GM12892 (cell line): Measurements from ENCODE around the gene CPNE4.

Source experiments
- DNase-seq: peaks from one replicate; pipeline ENCODE4 v3.0.0; 2011; ENCODE audit not compliant: insufficient read length
- FAIRE-seq: peaks from 2 replicates; lab custom pipeline; 2011; peaks lifted over from hg19 to GRCh38; lab: Jason Lieb, UNC
- POLR2A ChIP-seq: IDR thresholded peaks from 2 replicates; pipeline ENCODE4 v1.6.1; 2011; ENCODE audit warnings: low read depth, low read length, control low read depth
- POLR2AphosphoS5 ChIP-seq: IDR thresholded peaks from 2 replicates; pipeline ENCODE4 v1.6.1; 2011; ENCODE audit warnings: low read depth, low read length, control low read depth
- TAF1 ChIP-seq: IDR thresholded peaks from 2 replicates; pipeline ENCODE4 v1.6.1; 2011; ENCODE audit warnings: low read depth, mild to moderate bottlenecking, control low read depth, low read length, borderline replicate concordance

The CPNE4 gene

DNA sequence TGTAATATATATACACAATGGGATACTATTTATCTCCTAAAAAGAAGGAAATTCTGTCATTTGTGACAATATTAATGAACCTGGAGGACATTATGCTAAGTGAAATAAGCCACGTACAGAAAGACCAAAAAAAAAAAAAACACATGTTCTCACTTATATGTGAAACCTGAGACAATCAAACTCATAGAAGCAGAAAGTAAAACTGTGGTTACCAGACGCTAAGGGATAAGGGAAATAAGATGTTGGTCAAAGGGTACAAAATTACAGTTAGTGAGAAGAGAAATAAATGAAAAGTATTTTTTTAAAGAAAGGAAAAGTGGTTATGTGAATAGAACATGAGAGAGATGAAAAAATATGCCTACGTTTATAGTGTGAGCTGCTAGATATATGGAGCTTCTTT lies 101.1 kb downstream of the CPNE4 start:
- FAIRE-seq (no peak), DNase-seq (no peak)
- TF ChIP-seq TAF1 = no peak

GRCh38 chr3:131928593-131928992 lies 106.2 kb downstream of the CPNE4 start:
- DNase-seq (no peak), FAIRE-seq (no peak)
- TF ChIP-seq POLR2A (no peak), POLR2AphosphoS5 (no peak), TAF1 (no peak)

DNA sequence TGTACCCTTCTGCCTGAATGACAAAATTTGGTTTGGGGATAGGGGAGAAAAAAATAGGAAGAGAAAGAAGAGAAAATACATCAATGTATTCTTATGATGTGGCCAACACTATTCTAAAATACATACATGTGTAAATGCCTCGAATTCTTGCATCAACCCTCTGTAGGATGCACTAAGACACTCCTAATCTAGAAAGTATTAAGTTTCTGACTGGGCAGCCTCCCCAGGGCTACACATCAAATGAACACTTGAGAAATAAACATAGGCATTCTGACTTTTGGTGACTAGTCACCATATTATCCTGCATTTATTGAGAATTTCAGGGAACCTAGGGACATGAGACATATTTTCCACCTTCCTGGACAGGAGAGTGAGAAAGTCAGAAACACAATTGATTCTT lies 109.2 kb downstream of the CPNE4 start:
- TF ChIP-seq TAF1 = no peak
- TF ChIP-seq POLR2A = no peak
- TF ChIP-seq POLR2AphosphoS5 = no peak
- FAIRE-seq (no peak), DNase-seq (no peak)

DNA sequence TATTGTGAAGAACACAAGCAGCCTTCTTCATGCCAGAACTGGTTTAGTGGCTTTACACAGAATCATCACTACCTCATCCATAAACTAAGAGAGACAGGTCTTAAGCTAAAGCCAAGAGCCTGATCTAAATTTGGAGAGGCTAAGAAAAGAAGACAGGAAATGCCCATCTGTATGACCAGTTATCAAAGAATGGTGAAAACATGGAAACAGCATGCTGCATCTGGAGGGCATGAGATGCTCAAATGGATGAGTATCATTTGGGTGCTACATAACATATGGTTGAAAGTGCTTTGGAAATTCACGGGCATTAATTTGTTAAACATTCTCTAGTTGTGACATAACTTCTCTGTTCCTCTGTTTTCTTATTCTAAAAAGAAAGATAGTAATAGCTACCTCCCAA lies 112.5 kb downstream of the CPNE4 start:
- DNase-seq (no peak), FAIRE-seq (no peak)
- TF ChIP-seq TAF1 = no peak
- TF ChIP-seq POLR2A = no peak
- no peak for TF ChIP-seq POLR2AphosphoS5

DNA sequence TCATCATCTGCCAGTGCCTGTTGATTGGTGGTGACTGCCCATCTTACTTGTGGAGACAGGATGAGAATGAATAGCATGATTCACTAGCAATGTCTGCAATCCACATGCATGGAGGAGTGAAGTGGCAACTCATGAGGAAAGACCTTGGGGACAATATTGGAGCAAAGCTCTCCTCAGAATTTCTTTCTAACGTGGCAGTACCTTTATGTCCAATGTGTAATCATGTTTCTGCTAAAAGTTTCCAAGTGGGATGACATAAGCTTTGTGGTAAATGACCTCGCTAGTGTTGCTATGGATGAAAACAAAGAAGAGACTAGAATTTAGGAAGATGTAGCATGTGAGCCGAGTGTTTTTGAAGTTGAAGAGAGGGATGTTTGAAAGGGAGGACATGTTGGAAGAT lies 117.8 kb downstream of the CPNE4 start:
- FAIRE-seq = no peak
- no peak for DNase-seq

GRCh38 chr3:131914090-131914691 lies 120.6 kb downstream of the CPNE4 start:
- no peak for DNase-seq
- no peak for TF ChIP-seq POLR2AphosphoS5
- TF ChIP-seq POLR2A = no peak
- no peak for TF ChIP-seq TAF1
- no peak for FAIRE-seq

More for the DNA sequence above, 117.8 kb downstream of the CPNE4 start:
- TF ChIP-seq TAF1 (no peak), POLR2A (no peak), POLR2AphosphoS5 (no peak)

GRCh38 chr3:131912255-131912654 lies 122.6 kb downstream of the CPNE4 start:
- no peak for FAIRE-seq
- no peak for DNase-seq
- no peak for TF ChIP-seq POLR2AphosphoS5
- no peak for TF ChIP-seq TAF1
- TF ChIP-seq POLR2A = no peak

GRCh38 chr3:131907796-131908195 lies 127.0 kb downstream of the CPNE4 start:
- FAIRE-seq (no peak), DNase-seq (no peak)

DNA sequence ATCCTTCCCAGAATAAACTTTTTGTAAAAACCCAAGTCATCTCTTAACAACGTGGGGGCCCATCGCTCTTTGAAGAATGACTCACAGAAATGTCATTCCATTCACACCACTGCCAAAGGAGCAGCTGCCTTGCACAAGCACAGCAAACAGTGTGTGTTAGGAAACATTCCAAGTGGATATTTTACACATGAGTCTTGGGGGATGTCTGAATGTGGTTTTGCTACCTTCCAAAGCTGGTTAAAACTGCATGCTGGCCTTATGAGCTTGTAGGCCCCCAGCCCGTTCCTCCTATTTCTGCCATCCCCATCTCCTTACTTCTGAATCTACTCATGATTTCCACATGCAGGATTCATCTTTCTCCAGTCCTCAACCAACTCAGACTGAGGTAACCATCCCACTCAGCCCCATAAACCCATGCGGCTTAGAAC lies 130.8 kb downstream of the CPNE4 start:
- DNase-seq (no peak), FAIRE-seq (no peak)
- TF ChIP-seq TAF1 (no peak), POLR2AphosphoS5 (no peak), POLR2A (no peak)

More at GRCh38 chr3:131907796-131908195, 127.0 kb downstream of the CPNE4 start:
- TF ChIP-seq POLR2A = no peak
- no peak for TF ChIP-seq POLR2AphosphoS5
- no peak for TF ChIP-seq TAF1

DNA sequence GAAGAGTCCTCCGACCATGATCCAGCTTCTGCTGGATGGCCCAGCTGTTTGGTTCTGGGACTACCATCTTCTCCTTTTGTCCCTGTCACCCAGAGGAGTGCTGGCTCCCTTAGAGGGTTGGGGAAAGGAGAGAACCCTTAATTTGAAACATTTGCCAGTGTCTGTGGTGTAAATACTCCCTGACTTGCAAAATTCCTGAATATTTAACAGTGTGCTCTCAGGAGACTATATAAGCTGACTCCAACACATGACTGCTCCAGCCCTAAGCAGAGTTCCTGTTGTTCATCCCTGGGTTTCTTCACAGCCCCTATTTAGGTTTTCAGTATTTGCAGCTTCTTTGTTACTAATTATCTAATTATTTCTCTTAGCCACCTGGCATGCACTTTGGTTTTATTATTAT lies 133.1 kb downstream of the CPNE4 start:
- TF ChIP-seq POLR2A (no peak), POLR2AphosphoS5 (no peak), TAF1 (no peak)
- DNase-seq (no peak), FAIRE-seq (no peak)

DNA sequence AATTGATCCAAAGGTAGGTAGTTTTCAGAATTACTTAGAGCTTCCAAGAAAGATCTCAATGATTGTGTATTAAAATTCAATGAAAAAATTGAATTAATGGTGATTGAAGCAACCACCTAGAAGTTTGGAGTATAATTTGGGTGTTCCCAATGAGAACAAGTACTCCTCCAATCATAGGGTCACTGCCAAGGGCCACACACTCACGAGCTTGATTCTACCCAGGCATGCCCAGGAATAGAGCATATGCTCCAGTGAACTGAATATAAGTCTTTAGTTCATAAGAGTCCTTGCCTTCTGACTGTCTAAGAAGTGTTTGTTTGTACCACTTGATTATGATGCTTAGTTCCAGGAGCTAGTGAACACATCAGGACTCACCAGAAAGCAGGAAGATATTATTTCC lies 133.9 kb downstream of the CPNE4 start:
- FAIRE-seq (no peak), DNase-seq (no peak)
- TF ChIP-seq POLR2A (no peak), TAF1 (no peak), POLR2AphosphoS5 (no peak)

DNA sequence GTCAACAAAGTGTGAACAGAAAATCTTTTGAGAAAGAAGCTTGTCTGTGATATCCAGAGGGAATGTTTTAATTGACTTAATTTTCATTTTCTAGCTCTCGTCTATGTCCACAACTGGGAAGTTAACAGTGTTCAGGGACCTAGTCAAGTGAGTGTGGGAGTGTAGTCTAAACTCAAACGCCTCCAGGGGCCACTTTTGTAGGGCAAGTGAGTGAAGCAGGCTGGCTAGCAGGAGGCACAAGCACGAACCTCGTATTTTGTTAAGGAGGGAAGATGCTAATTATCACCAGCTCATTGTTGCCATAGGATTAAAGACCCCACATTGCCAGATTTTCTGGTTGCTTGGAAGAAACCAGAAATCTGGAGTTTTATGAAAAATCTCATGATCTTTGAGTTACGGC lies 135.8 kb downstream of the CPNE4 start:
- FAIRE-seq (no peak), DNase-seq (no peak)
- TF ChIP-seq POLR2AphosphoS5 (no peak), POLR2A (no peak)

DNA sequence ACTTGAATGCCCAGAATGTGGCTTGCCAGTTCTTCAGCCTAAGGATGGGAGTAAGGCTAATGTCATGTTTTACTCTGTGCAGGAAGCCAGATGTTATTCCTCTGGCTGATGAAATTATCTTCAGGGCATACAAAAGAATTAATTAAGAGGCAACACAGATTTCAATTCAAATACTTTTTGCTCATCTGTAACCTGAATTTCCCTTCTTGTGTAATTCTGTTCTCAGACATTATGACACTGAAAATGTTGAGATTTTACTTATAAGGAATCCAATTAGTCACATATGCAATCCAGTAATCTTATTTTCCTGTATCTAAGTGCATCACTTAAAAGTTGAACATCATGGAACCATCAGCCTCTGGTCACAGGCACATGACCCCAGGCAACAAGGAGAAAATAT lies 136.5 kb downstream of the CPNE4 start:
- no peak for TF ChIP-seq TAF1
- FAIRE-seq = no peak
- DNase-seq = no peak

DNA sequence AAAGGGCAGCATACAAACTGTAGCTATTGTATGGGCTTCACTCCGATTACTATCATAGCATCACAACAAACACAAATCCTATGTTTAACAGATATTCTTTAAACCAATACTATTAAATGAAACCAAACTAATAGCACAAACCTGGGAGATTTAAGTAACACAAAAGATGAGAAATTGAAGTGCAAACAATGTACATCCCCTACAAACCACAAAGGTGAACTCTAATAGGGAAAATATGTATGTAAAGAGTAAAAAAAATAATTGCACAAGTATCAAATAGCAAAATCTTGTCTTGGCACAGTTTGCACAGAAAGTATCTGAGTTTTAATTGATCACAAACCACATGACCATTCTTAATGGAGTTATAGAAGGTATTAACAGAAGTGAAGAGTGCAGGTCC lies 138.5 kb downstream of the CPNE4 start:
- no peak for TF ChIP-seq POLR2AphosphoS5
- no peak for TF ChIP-seq TAF1
- no peak for TF ChIP-seq POLR2A
- no peak for DNase-seq
- no peak for FAIRE-seq
